OCI-LY3 (cell line): Measurements from ENCODE around the gene UBA5.

Experiments used
- EZH2phosphoT487 ChIP-seq: fragments of 200-600 bp; shearing (Covaris generic); IDR thresholded peaks from 2 replicates; pipeline ENCODE4 v1.6.1; 2018; ENCODE audit warnings: antibody characterized with exemption, mixed run types, low read depth
- TF ChIP-seq, protein P1 (sequence below): fragments of 200-600, 300-600 bp; sonication (generic); IDR thresholded peaks from 2 replicates; pipeline ENCODE4 v1.5.1; 2014; ENCODE audit warnings: antibody characterized with exemption, low read length, low read depth

DNA sequence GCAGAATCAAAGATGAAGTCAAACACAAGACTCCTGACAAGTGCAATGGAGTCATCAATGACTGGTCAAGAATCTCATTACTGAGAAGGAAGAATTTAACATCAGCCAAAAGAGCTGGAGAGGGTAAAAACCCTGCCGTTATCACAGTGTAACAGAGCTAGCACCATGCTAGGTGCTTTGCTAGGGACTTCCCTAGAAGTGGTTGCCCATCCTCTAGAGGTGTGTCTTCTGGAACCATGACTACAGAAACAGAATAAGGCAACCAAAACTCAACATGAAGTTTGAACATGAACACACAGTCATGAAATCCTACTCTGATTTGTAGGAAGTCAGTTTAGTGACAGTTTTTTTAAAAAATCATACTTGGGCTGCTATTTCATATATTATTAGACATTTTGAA lies 10.0 kb upstream of the UBA5 start:
- TF ChIP-seq, protein P1, sequence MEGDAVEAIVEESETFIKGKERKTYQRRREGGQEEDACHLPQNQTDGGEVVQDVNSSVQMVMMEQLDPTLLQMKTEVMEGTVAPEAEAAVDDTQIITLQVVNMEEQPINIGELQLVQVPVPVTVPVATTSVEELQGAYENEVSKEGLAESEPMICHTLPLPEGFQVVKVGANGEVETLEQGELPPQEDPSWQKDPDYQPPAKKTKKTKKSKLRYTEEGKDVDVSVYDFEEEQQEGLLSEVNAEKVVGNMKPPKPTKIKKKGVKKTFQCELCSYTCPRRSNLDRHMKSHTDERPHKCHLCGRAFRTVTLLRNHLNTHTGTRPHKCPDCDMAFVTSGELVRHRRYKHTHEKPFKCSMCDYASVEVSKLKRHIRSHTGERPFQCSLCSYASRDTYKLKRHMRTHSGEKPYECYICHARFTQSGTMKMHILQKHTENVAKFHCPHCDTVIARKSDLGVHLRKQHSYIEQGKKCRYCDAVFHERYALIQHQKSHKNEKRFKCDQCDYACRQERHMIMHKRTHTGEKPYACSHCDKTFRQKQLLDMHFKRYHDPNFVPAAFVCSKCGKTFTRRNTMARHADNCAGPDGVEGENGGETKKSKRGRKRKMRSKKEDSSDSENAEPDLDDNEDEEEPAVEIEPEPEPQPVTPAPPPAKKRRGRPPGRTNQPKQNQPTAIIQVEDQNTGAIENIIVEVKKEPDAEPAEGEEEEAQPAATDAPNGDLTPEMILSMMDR, result no peak
- TF ChIP-seq EZH2phosphoT487, result no peak
